Neural cell (in vitro differentiated cells): ENCODE results near the gene RASGEF1C.

ENCODE experiments used
- EP300 ChIP-seq: fragments of 450-650 bp; conservative IDR thresholded peaks from 2 replicates; pipeline ENCODE4 v1.6.1; 2014; ENCODE audit warnings: antibody characterized with exemption, mild to moderate bottlenecking, moderate library complexity; ENCODE audit not compliant: poor library complexity, severe bottlenecking
- POLR2AphosphoS5 ChIP-seq: IDR thresholded peaks from 2 replicates; pipeline ENCODE4 v1.6.1; 2012
- RAD21 ChIP-seq: fragments of 450-650 bp; conservative IDR thresholded peaks from 2 replicates; pipeline ENCODE4 v1.6.1; 2014; ENCODE audit warnings: antibody characterized with exemption, mild to moderate bottlenecking, moderate library complexity
- TF ChIP-seq, protein P1 (sequence below): fragments of 450-650 bp; IDR thresholded peaks from 2 replicates; pipeline ENCODE4 v1.5.1; 2014; ENCODE audit warnings: antibody characterized with exemption, mild to moderate bottlenecking, moderate library complexity; ENCODE audit not compliant: poor library complexity, severe bottlenecking

DNA sequence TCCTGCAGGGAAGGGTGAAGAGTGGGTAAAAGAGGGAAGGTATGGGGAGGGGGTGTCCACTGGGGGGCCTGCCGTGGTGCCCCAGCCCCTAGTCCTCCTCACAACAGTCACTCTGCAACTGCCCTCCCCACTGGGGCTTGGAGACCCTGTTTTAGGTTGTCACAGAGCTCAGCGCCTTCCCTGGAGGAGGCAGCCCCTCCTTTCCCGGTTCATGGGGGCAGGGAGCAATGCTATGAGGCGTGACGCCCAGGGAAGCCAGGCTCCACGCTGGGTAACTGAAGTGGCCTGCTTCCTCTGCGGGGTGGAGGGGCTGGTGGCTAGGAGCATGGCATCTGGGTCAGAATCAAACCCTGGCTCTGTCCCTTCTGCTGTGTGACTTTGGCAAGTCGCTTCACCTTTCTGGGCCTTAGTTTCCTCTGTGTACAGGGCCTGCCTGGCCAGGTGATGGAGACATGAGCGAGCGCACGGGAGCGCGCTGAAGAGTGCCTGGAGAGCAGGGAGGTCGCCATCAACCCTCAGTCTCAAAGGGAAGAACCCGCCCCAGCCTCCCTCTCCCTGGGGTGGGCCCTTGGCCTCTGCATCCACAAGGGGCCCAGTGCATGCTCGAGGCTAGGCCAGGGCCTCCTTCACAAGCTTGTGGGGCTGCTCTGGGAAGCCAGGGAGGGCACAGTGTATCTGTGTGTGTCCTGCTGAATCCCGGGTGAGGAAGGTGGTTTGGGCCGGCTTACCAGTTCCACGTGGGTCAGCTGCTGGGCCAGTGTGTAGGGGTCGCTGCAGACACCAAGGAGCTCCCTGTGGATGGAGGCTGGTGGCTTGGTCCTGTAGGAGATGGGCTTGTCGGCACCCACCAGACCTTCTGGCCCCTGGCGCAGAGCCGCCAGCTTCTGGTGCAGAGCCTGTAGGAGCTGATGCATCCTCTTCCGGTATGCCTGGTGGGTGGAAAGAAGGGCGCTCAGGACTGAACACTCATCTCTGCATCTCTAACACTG, 81.0 kb downstream of the RASGEF1C start:
- no peak for TF ChIP-seq RAD21
- no peak for TF ChIP-seq POLR2AphosphoS5
- TF ChIP-seq, protein P1, sequence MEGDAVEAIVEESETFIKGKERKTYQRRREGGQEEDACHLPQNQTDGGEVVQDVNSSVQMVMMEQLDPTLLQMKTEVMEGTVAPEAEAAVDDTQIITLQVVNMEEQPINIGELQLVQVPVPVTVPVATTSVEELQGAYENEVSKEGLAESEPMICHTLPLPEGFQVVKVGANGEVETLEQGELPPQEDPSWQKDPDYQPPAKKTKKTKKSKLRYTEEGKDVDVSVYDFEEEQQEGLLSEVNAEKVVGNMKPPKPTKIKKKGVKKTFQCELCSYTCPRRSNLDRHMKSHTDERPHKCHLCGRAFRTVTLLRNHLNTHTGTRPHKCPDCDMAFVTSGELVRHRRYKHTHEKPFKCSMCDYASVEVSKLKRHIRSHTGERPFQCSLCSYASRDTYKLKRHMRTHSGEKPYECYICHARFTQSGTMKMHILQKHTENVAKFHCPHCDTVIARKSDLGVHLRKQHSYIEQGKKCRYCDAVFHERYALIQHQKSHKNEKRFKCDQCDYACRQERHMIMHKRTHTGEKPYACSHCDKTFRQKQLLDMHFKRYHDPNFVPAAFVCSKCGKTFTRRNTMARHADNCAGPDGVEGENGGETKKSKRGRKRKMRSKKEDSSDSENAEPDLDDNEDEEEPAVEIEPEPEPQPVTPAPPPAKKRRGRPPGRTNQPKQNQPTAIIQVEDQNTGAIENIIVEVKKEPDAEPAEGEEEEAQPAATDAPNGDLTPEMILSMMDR = no peak
- no peak for TF ChIP-seq EP300
